ENCODE results near the gene FBXO30.

GRCh38 chr6:145789443-145789842, 25.2 kb downstream of the FBXO30 start:
- TF ChIP-seq CTCF (IDR thresholded peaks at IDR 0.05 in 2 of 3, conservative IDR thresholded peaks at IDR 0.05 in 1 of 3; ENCODE audit: insufficient read depth in 2 of 3, low read depth in 1 of 3, low read length in 3 of 3) (no peak), POLR2A (conservative IDR thresholded peaks at IDR 0.05) (no peak), GTF2F1 (IDR thresholded peaks at IDR 0.05; ENCODE audit: low read depth, low read length) (no peak)

All from K562 (cell line).